HepG2 (cell line): ENCODE measurements around the gene KRTAP1-3. TPM values are rescaled to one million over a fixed set of nuclear protein-coding genes. Genes with fewer than 3 reads are reported as not detected.

Source experiments
- ASH2L ChIP-seq: fragments of 300-600, 200-600 bp; sonication (generic); IDR thresholded peaks from 2 replicates; pipeline ENCODE4 v1.7.0; 2017; ENCODE audit warnings: low read depth, mild to moderate bottlenecking, moderate library complexity, mixed read lengths, low read length; ENCODE audit not compliant: insufficient read length
- BCL6 ChIP-seq: IDR thresholded peaks from 2 replicates; pipeline ENCODE4 v1.6.1; 2016; ENCODE audit warnings: missing genetic modification reagents, missing compliant biosample characterization
- MAX ChIP-seq: IDR thresholded peaks from 2 replicates; pipeline ENCODE4 v1.6.1; 2012; ENCODE audit warnings: inconsistent platforms
- MIER3 ChIP-seq: IDR thresholded peaks from 2 replicates; pipeline ENCODE4 v1.6.1; 2016; ENCODE audit warnings: missing compliant biosample characterization, borderline replicate concordance
- NCOA2 ChIP-seq: sonication (generic); formaldehyde crosslinking; IDR thresholded peaks from 2 replicates; pipeline ENCODE4 v1.8.0; 2022; ENCODE audit warnings: inconsistent platforms
- SOX5 ChIP-seq: IDR thresholded peaks from 2 replicates; pipeline ENCODE4 v1.6.1; 2016; ENCODE audit warnings: borderline replicate concordance
- TFDP1 ChIP-seq: IDR thresholded peaks from 2 replicates; pipeline ENCODE4 v1.6.1; 2016; ENCODE audit warnings: missing compliant biosample characterization, missing genetic modification reagents, borderline replicate concordance
- ZBTB40 ChIP-seq, 2 experiments: fragments of 450-650 bp in 1 of 2; sonication (generic) in 1 of 2; formaldehyde crosslinking in 1 of 2; IDR thresholded peaks; 2 replicates each; pipeline versions ENCODE4 v1.6.1 to v1.8.0; 2016 to 2022; ENCODE audit warnings: antibody characterized with exemption in 1 of 2, mild to moderate bottlenecking in 1 of 2, missing genetic modification reagents in 1 of 2
- ZFAT ChIP-seq: sonication (generic); formaldehyde crosslinking; conservative IDR thresholded peaks from 2 replicates; pipeline ENCODE4 v1.8.1; 2023; ENCODE audit warnings: missing genetic modification reagents, inconsistent platforms
- ZNF263 ChIP-seq: sonication (generic); formaldehyde crosslinking; IDR thresholded peaks from 2 replicates; pipeline ENCODE4 v1.4.0; 2020; ENCODE audit warnings: missing genetic modification reagents
- ZNF564 ChIP-seq: sonication (generic); formaldehyde crosslinking; IDR thresholded peaks from 2 replicates; pipeline ENCODE4 v1.8.1; 2023; ENCODE audit warnings: mild to moderate bottlenecking, missing genetic modification reagents
- ZNF616 ChIP-seq: sonication (generic); formaldehyde crosslinking; IDR thresholded peaks from 2 replicates; pipeline ENCODE4 v1.5.0; 2020; ENCODE audit warnings: low read depth, mild to moderate bottlenecking, missing genetic modification reagents
- ZNF687 ChIP-seq: sonication (generic); formaldehyde crosslinking; IDR thresholded peaks from 2 replicates; pipeline ENCODE4 v1.5.1; 2020; ENCODE audit warnings: mild to moderate bottlenecking, missing genetic modification reagents, moderate library complexity
- ZNF792 ChIP-seq: IDR thresholded peaks from 2 replicates; pipeline ENCODE4 v1.6.1; 2016
- polyA plus RNA-seq, 8 experiments: library from polyadenylated mRNA; depleted of rRNA in 3 of 8; stranded (reverse) in 7 of 8; unstranded in 1 of 8; fragments of >200 nt; fragmentation: Illumina TruSeq in 4 of 8; extraction: Trizol in 4 of 8; gene quantifications; 2 replicates each; pipeline versions ENCODE4 v1.2.1 to v1.2.3, GENCODE V29; 2011 to 2016; ENCODE audit warnings: low read depth in 4 of 8, missing spikeins in 1 of 8, mixed read lengths in 1 of 8; ENCODE audit not compliant: insufficient read depth in 1 of 8
- total RNA-seq, 5 experiments: library from RNA; depleted of rRNA; stranded (reverse); fragments of >200 nt; fragmentation: Illumina TruSeq; extraction: Trizol; gene quantifications; 2 replicates each; pipeline ENCODE4 v1.2.3, GENCODE V29; 2016; ENCODE audit warnings: low read depth in 1 of 5

KRTAP1-3 gene
- total and polyA plus RNA-seq, 2 of the 13 experiments (the other 11 are each of a cell fraction or from before 2014, with no cell fraction given): not detected

GRCh38 chr17:41016578-41017215 is 18.0 kb downstream of the KRTAP1-3 start (continued):
- TF ChIP-seq MAX: 0 out of 2 replicates have a peak, but pooled peaks have one; percentile 34
- peak; percentile 54; the same call in 1 of the 2 replicates for TF ChIP-seq ZNF792 (CRISPR knock-in tag)
- TF ChIP-seq ZNF263 (CRISPR knock-in tag): no peak
- no peak for TF ChIP-seq ZNF616 (CRISPR knock-in tag)
- TF ChIP-seq ZNF564: no peak
- peak; percentile 60; the same call in 1 of the 2 replicates for TF ChIP-seq SOX5 (CRISPR knock-in tag)
- TF ChIP-seq ZBTB40 (IDR thresholded peaks at IDR 0.05): no peak
- no peak for TF ChIP-seq ZBTB40 (CRISPR knock-in tag; IDR thresholded peaks at IDR 0.05)
- TF ChIP-seq ZFAT (CRISPR knock-in tag): no peak
- peak; percentile 45 for TF ChIP-seq ASH2L
- TF ChIP-seq TFDP1: no peak
- 0 out of 2 replicates have a peak, but pooled peaks have one; percentile 15 for TF ChIP-seq MIER3
- peak; percentile 64 for TF ChIP-seq ZNF687 (CRISPR knock-in tag)
- peak; percentile 57; the same call in 1 of the 2 replicates for TF ChIP-seq BCL6 (CRISPR knock-in tag)
- TF ChIP-seq NCOA2: no peak
